Measurements from ENCODE around the gene DNAJC4.

The DNAJC4 gene

GRCh38 chr11:64246871-64247728 is 16.8 kb downstream of the DNAJC4 start, which contains the start of gene PPP1R14B:
Gene PPP1R14B, minus strand, starts transcription at chr11:64246943. Its CDS starts 270 bp downstream, at chr11:64246673.
- DNase-seq = peak; percentile 44

GRCh38 chr11:64247729-64248531 is 17.6 kb downstream of the DNAJC4 start:
- no peak for DNase-seq

GRCh38 chr11:64248578-64248977 is 18.2 kb downstream of the DNAJC4 start:
- DNase-seq = no peak

GRCh38 chr11:64249038-64249437 is 18.7 kb downstream of the DNAJC4 start:
- no peak for DNase-seq

GRCh38 chr11:64249563-64250414 is 19.4 kb downstream of the DNAJC4 start:
- DNase-seq = no peak

- no peak for DNase-seq
These were observed 20.2 kb downstream of the DNAJC4 start for GRCh38 chr11:64250415-64251015.

GRCh38 chr11:64251016-64251752 is 20.8 kb downstream of the DNAJC4 start, which contains the start of gene PLCB3:
Gene PLCB3, plus strand, starts transcription at chr11:64251530. Its CDS starts 120 bp downstream, at chr11:64251650.
- no peak for DNase-seq

GRCh38 chr11:64251753-64252002 is 21.3 kb downstream of the DNAJC4 start:
- DNase-seq = no peak

GRCh38 chr11:64252003-64252872 is 21.9 kb downstream of the DNAJC4 start:
- DNase-seq = no peak

- DNase-seq = no peak
These were observed 22.7 kb downstream of the DNAJC4 start for GRCh38 chr11:64253043-64253442.

- DNase-seq = no peak
These were observed 23.1 kb downstream of the DNAJC4 start for GRCh38 chr11:64253481-64253880.

GRCh38 chr11:64254326-64254725 is 24.0 kb downstream of the DNAJC4 start:
- no peak for DNase-seq

- DNase-seq = no peak
These were observed 25.1 kb downstream of the DNAJC4 start for GRCh38 chr11:64255135-64256128.

GRCh38 chr11:64256300-64256699 is 26.0 kb downstream of the DNAJC4 start:
- no peak for DNase-seq

- DNase-seq = no peak
These were observed 28.0 kb downstream of the DNAJC4 start for GRCh38 chr11:64258356-64258755.

GRCh38 chr11:64258946-64259532 is 28.7 kb downstream of the DNAJC4 start:
- DNase-seq = no peak

GRCh38 chr11:64259533-64260067 is 29.3 kb downstream of the DNAJC4 start:
- DNase-seq = no peak

GRCh38 chr11:64260147-64260708 is 29.9 kb downstream of the DNAJC4 start:
- DNase-seq = no peak

Data from NCI-H1417 treated with DMSO at 0.1 percent for 48 hours (cell line).